Heart left ventricle (tissue), 16 donors: ENCODE data around the gene TKT. TPM values are rescaled to one million over a fixed set of nuclear protein-coding genes. Genes with fewer than 3 reads are reported as not detected.
"Not testable (repeated sequence)": the region's sequence is repeated elsewhere in the genome, so short reads cannot be mapped to it uniquely, and the experiment has no call there.

ENCODE experiments used
- ATAC-seq, 4 donors: fragments of 200-7000 bp; cut with Tn5 transposase; one replicate each; pipeline ENCODE4 v1.9.1; 2020 to 2022; ENCODE audit warnings: moderate library complexity in 4 of 4, mild to moderate bottlenecking in 3 of 4, moderate number of reproducible peaks in 1 of 4
- DNase-seq, 5 donors: peaks; one replicate each; pipeline ENCODE4 v3.0.0-alpha.2; 2020
- H3K27ac ChIP-seq, 12 donors: fragments of 200-600 bp; sonication (generic) in 4 of 12; one replicate each; pipeline versions ENCODE4 v1.5.0 to v1.8.0; 2016 to 2022; ENCODE audit warnings: mild to moderate bottlenecking in 2 of 12
- H3K27me3 ChIP-seq, 9 donors: fragments of 200-600 bp; sonication (generic) in 2 of 9; one replicate each; pipeline versions ENCODE4 v1.5.1 to v1.8.0; 2016 to 2022; ENCODE audit warnings: mild to moderate bottlenecking in 3 of 9
- H3K36me3 ChIP-seq, 9 donors: fragments of 200-600 bp; sonication (generic) in 2 of 9; one replicate each; pipeline versions ENCODE4 v1.5.0 to v1.8.0; 2018 to 2022; ENCODE audit warnings: mild to moderate bottlenecking in 2 of 9
- H3K4me1 ChIP-seq, 12 donors: fragments of 200-600 bp; sonication (generic) in 4 of 12; one replicate each; pipeline versions ENCODE4 v1.5.0 to v1.8.0; 2016 to 2022; ENCODE audit warnings: mild to moderate bottlenecking in 3 of 12
- H3K4me3 ChIP-seq, 12 donors: fragments of 200-600 bp; sonication (generic) in 4 of 12; one replicate each; pipeline versions ENCODE4 v1.5.0 to v1.8.0; 2017 to 2022; ENCODE audit warnings: mild to moderate bottlenecking in 9 of 12, moderate library complexity in 4 of 12
- H3K9me3 ChIP-seq, 12 donors: fragments of 200-600 bp; sonication (generic) in 4 of 12; one replicate each; pipeline versions ENCODE4 v1.5.0 to v1.8.0; 2016 to 2022; ENCODE audit warnings: mild to moderate bottlenecking in 1 of 12
- CTCF ChIP-seq, 12 donors: fragments of 200-600 bp; sonication (generic) in 4 of 12; IDR thresholded peaks; one replicate each; pipeline versions ENCODE4 v1.5.0 to v1.8.0; 2018 to 2022; ENCODE audit warnings: antibody characterized with exemption in 12 of 12, mild to moderate bottlenecking in 5 of 12
- POLR2A ChIP-seq, 2 donors: fragments of 450-650 bp; IDR thresholded peaks; one replicate each; pipeline ENCODE4 v1.6.1; 2017; ENCODE audit warnings: antibody characterized with exemption in 2 of 2, mild to moderate bottlenecking in 2 of 2, moderate library complexity in 2 of 2
- WGBS, 4 donors: extraction: QIAGEN DNeasy Blood & Tissue Kit in 2 of 4; methylation state at CpG; one replicate each; pipeline versions ENCODE4 v1.1.5 to v1.1.7; 2013 to 2018; 5-methylcytosine and 5-hydroxymethylcytosine counted together
- intact Hi-C, 10 donors: fragments of 100-400 bp; cut with DNase I; formaldehyde crosslinking; loops; one replicate each; pipeline versions ENCODE4 v1.11.1 to v1.14.2; 2022
- polyA plus RNA-seq, 2 donors: library from polyadenylated mRNA; stranded (reverse); fragments of 200-250 nt; gene quantifications; one replicate each; pipeline ENCODE4 v1.2.3, GENCODE V29; 2013
- total RNA-seq, 9 donors: library from RNA; depleted of rRNA in 2 of 9; stranded (reverse); fragments of >200 nt in 2 of 9; fragmentation: NEBNext Ultra II Directional in 3 of 9; extraction: Animal tissue kit (Norgen Biotek cat#: 25700) in 3 of 9; gene quantifications; one replicate each; pipeline versions ENCODE4 v1.1.0 to v1.2.4, GENCODE V29; 2016 to 2023
- donor health status: ischemic (EF 13 %, LVEDD 7.1; RV severe dilation, severe dysfunction).
- donor health status: healthy with polysubstance abuse.
- donor health status: DM: no; HTN: yes; CAD: no.
- donor health status: DM: no; HTN: no; CAD: no.
- donor health status: ischemic (EF 25% LVEDD 6.9; RV normal size, moderate dysfunction).
- donor health status: ischemic (EF 25% LVEDD 5.7; RV mildly dilated, moderate dysfunction).
- donor health status: healthy.
- donor health status: DM: yes; HTN: yes; CAD: no.
- donor health status: ischemic (EF 35%, LVEDD 5.7; RV mildly dilated, moderate dysfunction).
- donor health status: nonischemic (EF 11% LVEDD 7.7; RV severe dilation, severe dysfunction).
- donor health status: DM: yes; HTN: yes; CAD: no.
- donor health status: PGD.
- donor health status: ischemic (EF 29% LVEDD 5.4; RV normal size, mild dysfunction).
- donor health status: nonischemic (EF 23%, LVEDD 6.1; RV moderate dilation, normal function).

Gene TKT
- total and polyA plus RNA-seq, 11 donors: 20.6 to 111 (median 36.6) TPM

- TF ChIP-seq CTCF (IDR thresholded peaks at IDR 0.05) (no peak), POLR2A (IDR thresholded peaks at IDR 0.05) (no peak)
- Histone ChIP-seq H3K27me3 (no peaks in the 10 kb centered on the region), H3K27ac (peak overlapping the region; percentile 78 to 97 (median 90)), H3K36me3 (no peaks in the 10 kb centered on the region), H3K9me3 (no peaks in the 10 kb centered on the region), H3K4me3 (peak overlapping the region; percentile 74 to 95 (median 90)), H3K4me1 (peaks cover 0 to 66% (median 40%) of the 10 kb centered on the region in 12 donors)
- DNase-seq (peak; percentile 70 to 80 (median 75)), ATAC-seq (peak; percentile 57 to 76 (median 65))
- WGBS, 4 donors: 3 to 6% (median 4%) methylated on average over 29 to 32 of the region's 32 CpGs
- intact Hi-C loops: no loop called here
Observed at GRCh38 chr3:53254509-53255422, 1.1 kb downstream of the TKT start.

GRCh38 chr3:53253707-53254508, 1.9 kb downstream of the TKT start:
- H3K9me3 ChIP-seq: no peaks in the 10 kb centered on the region
- DNase-seq: no peak
- no peaks in the 10 kb centered on the region for H3K27me3 ChIP-seq
- intact Hi-C loops: no loop called here
- 61 to 73% (median 71%) methylated on average over 7 of the region's 7 CpGs for WGBS, 4 donors
- no peaks in the 10 kb centered on the region for H3K36me3 ChIP-seq
- ATAC-seq: no peak
- H3K4me1 ChIP-seq: peaks cover 0 to 66% (median 38%) of the 10 kb centered on the region in 12 donors
- TF ChIP-seq POLR2A (IDR thresholded peaks at IDR 0.05) (no peak), CTCF (IDR thresholded peaks at IDR 0.05) (no peak)
- peak overlapping the region in 10 of 12 donors; percentile 86 to 97 (median 92) for H3K27ac ChIP-seq
- H3K4me3 ChIP-seq: peak overlapping the region; percentile 9 to 95 (median 88)

- intact Hi-C loops, H3K9me3 ChIP-seq, DNase-seq, H3K36me3 ChIP-seq, ATAC-seq, H3K27me3 ChIP-seq: not testable (repeated sequence)
- peak overlapping the region in 6 of 12 donors; percentile 8 to 91 (median 39) for H3K27ac ChIP-seq
- peak overlapping the region in 2 of 12 donors; percentile 17 to 95 for H3K4me3 ChIP-seq
- WGBS, 4 donors: 76 to 90% (median 85%) methylated on average over 8 of the region's 8 CpGs
- H3K4me1 ChIP-seq: peaks cover 0 to 73% (median 43%) of the 10 kb centered on the region in 12 donors
Observed at GRCh38 chr3:53252947-53253322, 2.9 kb downstream of the TKT start.

- no peak for ATAC-seq
- Histone ChIP-seq H3K4me1 (peaks cover 0 to 79% (median 46%) of the 10 kb centered on the region in 12 donors), H3K27ac (peak overlapping the region in 9 of 12 donors; percentile 8 to 91 (median 38)), H3K27me3 (no peaks in the 10 kb centered on the region), H3K4me3 (peak overlapping the region in 2 of 12 donors; percentile 17 to 95), H3K9me3 (no peaks in the 10 kb centered on the region), H3K36me3 (no peaks in the 10 kb centered on the region)
- WGBS, 4 donors: 49 to 71% (median 61%) methylated on average over 10 of the region's 10 CpGs
- intact Hi-C loops: no loop called here
- peak in 1 of 5 donors; percentile 29 for DNase-seq
- TF ChIP-seq CTCF (IDR thresholded peaks at IDR 0.05): no peak
- TF ChIP-seq POLR2A (IDR thresholded peaks at IDR 0.05): no peak
Observed at GRCh38 chr3:53252096-53252946, 3.5 kb downstream of the TKT start.
